GM10266 (cell line): ENCODE data around the gene NADSYN1.
"Not testable (repeated sequence)": the region's sequence is repeated elsewhere in the genome, so short reads cannot be mapped to it uniquely, and the experiment has no call there.

Experiments used
- DNase-seq: peaks from one replicate; pipeline ENCODE4 v3.0.0; 2012; ENCODE audit errors: extremely low spot score
- CTCF ChIP-seq: IDR thresholded peaks from 2 replicates; pipeline ENCODE4 v1.5.1; 2012; ENCODE audit warnings: mild to moderate bottlenecking, low read depth; ENCODE audit not compliant: control insufficient read depth, insufficient read depth; ENCODE audit errors: missing control alignments

NADSYN1 gene

GRCh38 chr11:71518506-71519471 lies 65.8 kb downstream of the NADSYN1 start:
- no peak for TF ChIP-seq CTCF

GRCh38 chr11:71519546-71519945 lies 66.5 kb downstream of the NADSYN1 start:
- TF ChIP-seq CTCF, result no peak
- no peak for DNase-seq

More at GRCh38 chr11:71518506-71519471, 65.8 kb downstream of the NADSYN1 start:
- DNase-seq, result no peak

GRCh38 chr11:71525188-71525937 lies 72.4 kb downstream of the NADSYN1 start:
- no peak for DNase-seq
- no peak for TF ChIP-seq CTCF

GRCh38 chr11:71525938-71526495 lies 73.0 kb downstream of the NADSYN1 start:
- no peak for DNase-seq
- no peak for TF ChIP-seq CTCF

GRCh38 chr11:71526796-71527575 lies 74.0 kb downstream of the NADSYN1 start, which contains the start of gene KRTAP5-7:
Gene KRTAP5-7 (plus strand): TSS chr11:71527267. CDS start chr11:71527301, 34 bp downstream.
- DNase-seq, result not testable (repeated sequence)

GRCh38 chr11:71527576-71528210 lies 74.7 kb downstream of the NADSYN1 start:
- no peak for DNase-seq
- TF ChIP-seq CTCF, result no peak
